ENCODE data around the gene PORCN.

PORCN gene

DNA sequence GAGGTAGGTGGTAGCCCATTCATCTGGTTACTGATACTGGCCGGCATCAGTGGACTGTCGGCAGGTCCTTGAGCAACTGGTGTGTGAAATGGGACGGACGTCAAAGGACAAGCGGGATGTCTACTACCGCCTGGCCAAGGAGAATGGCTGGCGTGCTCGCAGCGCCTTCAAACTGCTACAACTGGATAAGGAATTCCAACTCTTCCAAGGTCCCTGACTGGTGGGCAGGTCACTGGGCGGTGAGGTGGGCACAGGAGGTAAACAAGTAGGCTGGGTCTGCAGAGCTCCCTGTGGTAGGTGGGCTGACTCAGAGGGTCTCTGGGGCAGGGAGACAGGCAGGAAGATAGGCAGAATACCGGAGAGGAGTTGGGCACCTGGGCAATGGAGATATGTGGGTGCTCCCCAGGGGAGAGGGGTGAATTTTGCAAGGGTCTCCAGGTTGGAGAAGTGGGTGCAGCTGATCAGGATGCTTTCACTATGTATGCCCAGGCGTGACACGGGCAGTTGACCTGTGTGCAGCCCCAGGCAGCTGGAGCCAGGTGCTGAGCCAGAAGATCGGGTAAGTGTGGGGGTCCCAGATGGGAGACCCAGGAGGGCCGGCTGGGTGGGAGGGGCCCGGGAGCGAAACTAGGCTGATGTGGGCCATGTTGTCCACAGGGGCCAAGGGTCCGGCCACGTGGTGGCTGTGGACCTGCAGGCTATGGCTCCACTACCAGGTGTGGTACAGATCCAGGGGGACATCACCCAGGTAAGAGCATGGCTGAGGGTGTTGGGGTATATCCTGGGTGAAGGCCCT, 30.6 kb upstream of the PORCN start:
- DNase-seq: no peak

DNA sequence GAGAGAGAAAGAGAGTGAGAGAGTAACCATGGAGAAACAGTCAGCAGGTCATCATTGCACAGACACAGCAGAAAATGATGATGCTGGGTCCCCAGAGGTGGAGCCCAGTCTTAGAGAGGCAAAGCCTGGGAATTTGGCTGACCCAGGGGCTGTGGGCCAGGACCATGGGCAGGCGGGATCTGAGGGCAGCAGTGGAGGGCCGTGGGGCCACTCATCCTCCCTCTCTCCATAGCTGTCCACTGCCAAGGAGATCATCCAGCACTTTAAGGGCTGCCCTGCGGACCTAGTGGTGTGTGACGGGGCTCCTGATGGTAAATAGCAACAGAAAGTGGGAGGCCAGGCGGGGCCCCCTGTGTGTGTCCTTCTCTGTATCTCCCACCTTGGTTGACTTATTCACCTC, 30.0 kb upstream of the PORCN start:
- DNase-seq: no peak

DNA sequence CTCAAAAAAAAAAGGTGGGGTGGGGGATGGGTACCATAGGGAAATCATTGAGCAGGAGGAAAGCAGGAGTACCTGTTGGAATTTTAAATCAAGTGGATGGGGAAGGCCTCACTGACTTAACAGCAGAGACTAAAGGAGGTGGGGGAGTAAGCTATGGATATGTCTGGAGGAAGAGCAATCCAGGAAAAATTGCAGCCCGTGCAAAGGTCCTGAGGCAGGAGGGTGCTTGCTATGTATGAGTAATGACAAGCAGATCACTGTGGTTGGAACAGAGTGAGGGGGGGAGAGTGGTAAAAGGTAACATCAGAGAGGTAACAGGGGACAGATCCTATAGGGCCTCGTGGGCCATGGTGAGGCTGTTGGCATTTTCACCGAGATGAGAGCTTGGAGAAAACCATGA, 28.6 kb upstream of the PORCN start:
- DNase-seq: no peak

DNA sequence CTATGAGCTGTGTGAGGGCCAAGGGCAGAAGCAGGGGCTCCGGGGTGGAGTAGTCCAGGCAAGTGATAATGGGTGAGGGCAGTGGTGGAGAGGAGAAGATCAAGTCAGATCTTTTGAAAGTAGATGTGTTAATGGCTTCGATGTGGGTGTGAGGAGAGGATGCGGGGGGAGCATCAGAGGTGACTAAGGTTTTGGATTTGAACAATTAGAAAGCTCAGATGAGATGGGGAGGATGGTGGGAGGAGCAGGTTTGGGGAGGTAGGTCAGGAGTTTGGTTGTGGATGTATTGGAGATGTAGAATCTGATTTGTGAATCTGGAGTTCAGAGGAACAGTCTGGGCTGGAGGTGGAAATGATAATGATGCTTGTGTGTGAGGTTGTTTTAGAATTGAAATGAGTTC, 28.2 kb upstream of the PORCN start:
- no peak for DNase-seq

DNA sequence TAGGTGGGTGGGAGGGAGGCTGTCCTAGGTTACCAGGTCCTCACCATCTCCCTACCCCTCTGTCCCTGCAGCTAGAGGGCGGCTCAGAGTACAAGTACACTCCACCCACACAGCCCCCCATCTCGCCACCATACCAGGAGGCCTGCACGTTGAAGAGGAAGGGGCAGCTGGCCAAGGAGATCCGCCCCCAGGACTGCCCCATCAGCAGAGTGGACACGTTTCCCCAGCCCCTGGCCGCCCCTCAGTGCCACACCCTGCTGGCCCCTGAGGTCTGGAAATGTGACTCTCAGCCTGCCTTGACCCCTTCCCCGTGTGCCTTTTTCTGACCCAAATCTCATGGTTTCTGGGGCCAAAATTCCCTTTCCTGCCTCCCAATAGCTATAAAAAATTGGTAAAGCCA, 26.3 kb upstream of the PORCN start:
- no peak for DNase-seq

DNA sequence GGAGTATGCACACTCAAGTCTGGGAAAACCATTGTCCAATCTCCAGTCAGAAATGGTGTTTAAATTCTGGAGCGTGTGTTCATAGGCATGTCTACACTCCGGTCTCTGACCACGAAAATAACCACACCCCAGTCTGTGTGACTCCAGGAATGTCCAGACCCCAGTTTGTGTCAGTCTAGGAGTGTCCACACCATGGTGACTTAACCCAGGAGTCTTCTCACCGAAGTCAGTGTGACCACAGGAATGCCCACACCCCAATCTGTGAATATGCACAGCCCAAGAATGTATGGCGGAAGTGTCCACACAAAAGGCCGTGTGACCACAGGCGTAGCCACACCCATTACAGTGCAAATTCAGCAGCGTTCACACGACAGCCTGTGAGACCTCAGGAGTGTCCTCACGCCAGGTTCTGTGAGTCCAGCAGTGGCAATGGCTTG, 21.4 kb upstream of the PORCN start:
- no peak for DNase-seq

DNA sequence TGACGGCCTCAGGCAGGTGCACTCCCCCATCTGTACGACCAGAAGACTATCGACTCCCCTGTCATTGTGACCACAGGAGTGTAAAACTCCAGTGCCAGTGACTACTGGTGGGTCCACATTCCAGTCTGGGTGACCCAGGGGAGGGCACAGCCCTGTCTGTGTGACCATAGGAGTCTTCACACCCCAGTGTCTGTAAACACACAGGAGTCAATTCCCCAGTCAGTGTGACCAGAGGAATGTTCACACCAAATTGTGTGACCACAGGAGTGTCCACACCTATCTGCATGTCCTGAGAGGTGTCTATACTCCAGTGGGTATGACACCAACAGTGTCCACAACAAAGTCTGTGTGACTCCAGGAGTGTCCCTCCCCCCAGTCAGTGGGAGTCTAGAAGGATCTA, 20.8 kb upstream of the PORCN start:
- DNase-seq: no peak

DNA sequence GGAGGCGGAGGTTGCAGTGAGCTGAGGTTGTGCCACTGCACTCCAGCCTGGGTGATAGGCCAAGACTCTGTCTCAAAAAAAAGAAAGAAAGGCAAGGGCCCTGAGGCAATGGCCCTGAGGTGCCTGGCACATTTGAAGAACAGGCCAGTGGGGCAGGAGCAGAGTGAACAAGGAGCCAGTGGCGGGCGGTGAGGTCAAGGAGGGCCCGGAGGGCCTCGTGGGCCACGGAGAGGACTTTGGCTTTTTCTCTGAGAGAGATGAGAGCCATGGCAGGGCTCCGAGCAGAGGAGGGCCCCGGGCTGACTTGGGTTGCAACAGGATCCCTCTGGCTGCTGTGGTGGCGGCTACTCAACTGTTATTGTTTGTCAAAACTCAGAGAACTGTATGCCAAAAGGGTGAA, 19.5 kb upstream of the PORCN start:
- DNase-seq: no peak

DNA sequence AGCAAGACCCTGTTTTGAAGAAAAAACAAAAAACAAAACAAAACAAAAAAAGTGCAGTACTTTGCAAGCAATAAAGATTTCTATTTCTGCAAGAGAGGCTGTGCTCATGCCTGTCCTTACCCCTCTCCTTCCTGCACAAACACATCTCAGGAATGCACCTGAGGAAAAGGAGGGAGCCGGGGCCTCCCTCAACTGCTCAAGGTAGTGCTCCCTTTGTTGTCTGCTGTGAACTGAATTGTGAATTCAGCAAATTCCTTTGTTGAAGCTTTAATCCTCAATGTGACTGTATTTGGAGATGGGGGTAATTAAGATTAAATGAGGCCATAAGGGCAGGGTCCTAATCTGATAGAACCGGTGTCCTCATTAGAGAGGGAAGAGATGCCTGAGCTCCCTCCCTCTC, 18.9 kb upstream of the PORCN start:
- no peak for DNase-seq

DNA sequence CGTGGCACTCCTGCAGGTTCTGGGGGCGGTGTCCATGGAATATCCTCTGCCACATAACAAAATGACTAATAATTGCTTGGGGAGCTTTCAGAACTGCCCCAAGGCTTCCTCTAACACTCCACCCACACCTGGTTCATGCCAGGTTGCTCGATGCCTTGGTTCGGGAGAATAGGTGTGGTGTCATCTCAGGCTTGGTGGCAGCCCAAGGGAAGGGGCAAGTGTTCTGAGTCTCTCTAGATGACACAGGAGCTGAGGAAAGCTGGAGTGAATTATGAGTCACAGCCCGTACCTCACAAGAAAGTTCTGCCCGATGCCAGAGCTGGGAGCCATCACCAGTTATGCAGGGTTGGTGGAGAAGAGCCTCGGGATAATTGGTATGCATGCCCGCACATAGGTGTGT, 18.1 kb upstream of the PORCN start:
- no peak for DNase-seq

DNA sequence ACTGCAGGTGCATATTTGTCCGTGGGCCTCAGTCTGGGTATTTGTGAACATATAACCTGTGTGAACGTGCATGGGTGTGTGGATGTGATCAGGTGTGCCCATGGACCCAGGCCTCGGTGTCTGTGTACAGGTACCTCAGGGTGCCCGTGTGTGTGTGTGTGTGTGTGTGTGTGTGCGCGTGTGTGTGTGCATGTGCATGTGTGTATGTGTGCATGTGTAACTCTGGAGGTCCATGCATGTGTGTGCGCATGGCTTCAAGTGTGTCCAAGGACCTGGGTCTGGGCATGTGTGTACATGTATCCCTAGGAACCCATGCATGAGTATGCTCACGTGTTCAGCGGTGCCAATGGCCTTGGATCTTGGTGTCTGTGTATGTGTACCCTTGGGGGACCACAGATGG, 17.0 kb upstream of the PORCN start:
- no peak for DNase-seq

DNA sequence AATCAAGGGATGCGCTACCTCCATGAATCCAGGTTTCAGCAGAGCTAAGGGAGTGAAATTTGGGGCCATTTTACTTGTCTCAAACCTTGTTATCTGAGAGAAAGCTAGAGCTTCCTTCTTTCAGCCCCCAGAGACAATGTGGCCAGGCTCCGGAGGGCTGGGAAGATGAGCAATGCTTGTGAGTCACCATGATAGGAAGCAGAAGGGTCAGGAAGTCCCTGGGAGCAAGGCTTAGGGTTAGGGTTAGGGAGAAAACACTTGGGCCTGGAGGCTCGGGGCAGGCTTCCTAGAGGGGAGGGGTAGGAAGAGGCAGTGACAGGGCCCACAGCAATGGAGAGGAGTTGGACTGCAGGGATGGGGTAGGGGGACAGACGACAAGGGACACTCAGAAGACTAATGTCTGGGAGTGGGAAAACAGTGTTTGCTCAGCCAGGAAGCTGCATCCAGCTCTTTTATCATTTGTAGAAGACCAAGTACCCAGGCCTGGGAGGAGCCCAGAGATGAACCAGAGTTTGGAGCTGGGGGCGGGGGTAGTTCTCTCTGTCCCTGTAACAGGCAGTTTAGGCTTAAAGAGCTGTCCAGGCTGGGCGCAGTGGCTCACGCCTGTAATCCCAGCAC, 16.4 kb upstream of the PORCN start:
- DNase-seq: no peak

DNA sequence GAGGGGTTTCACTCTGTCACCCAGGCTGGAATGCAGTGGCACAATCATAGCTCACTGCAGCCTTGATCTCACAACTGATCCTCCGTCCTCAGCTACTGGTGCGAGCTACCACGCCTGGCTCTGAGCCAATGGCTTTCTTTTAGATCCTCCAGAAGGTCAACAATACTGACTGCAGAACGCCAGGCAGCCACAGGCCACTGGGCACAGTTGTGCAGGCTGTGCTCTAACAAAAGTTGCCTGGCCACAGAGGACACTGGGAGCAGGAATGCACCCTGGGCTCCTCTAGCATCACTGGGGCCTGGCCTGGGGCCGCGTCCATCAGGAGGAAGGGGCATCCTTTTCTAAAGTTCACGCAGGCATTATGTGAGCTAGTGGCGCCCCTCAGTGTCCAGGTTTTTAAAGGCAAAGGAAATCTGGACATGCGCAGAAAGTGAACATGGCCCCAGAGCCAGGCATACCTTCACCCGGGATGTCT, 14.9 kb upstream of the PORCN start:
- peak; percentile 7 for DNase-seq

DNA sequence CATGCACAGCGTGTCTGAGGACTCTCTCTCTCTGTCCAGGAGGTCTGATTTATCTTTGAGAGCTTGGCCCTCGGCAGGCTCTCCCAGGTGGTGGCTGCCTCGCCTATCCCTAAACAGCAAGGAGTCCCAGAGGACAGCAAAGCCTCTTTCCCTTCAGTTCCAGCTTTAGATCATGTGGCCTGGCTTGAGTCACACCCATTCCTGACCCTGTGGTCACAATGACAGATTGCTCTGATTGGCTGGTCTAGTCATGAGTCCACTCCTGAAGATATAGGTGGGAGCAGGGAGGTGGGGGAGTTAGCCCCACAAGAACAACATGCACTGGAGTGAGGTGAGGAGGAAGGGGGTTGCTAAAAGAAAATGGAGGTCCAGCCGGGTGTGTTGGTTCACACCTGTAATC, 12.1 kb upstream of the PORCN start:
- no peak for DNase-seq

DNA sequence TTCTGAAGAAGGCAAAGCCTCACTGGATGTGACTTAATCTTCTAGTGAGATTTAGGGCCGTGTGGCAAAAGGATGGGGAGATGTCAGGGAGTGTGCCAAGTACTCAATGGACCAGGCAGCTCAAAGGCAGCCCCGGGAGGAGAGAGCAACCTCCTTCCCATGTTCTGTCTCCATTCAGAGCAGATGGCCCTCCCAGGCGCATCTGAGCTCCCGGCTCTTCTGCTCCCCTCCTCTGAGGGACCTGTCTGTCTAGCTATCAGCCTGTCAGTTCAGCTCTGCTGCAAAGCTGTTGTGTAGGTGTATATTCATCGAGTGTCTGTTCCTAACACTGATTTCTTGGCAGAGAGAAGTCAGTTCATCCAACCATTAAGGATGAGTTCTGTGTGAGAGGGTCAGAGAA, 10.9 kb upstream of the PORCN start:
- no peak for DNase-seq

DNA sequence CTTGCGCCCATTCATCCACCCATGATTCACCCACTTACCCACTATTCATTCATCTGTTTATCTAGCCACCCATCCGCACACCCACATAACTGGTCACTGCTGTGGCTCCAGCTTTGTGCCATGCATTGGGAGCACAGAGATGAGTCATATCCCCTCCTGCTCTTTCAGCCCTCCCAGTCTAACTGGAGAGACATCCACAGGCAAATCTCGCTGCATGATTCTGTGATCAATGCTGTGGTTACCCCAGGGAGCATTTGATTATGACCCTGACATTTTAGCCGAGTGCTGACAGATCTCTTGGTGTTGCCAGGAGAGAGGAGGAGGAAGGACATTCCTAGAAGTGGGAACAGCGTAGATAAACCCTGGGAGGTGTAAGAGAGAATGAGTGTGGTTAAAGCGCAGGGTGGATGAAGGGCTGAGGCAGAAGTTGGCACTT, 10.4 kb upstream of the PORCN start:
- DNase-seq: no peak

DNA sequence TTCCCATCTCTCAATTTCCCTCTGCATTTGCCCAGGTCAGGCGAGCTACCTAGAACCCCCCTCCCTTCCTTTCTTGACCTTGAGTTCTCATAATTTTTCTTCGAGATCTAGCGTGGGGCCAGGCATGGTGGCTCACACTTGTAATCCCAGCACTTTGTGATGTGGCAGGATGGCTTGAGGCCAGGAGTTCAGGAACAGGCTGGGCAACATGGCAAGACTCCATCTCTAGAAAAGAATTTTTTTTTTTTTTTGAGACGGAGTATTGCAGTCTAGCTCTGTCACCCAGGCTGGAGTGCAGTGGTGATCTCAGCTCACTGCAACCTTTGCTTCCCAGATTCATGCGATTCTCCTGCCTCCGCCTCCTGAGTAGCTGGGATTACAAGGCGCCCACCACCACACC, 4.5 kb upstream of the PORCN start:
- DNase-seq: no peak

DNA sequence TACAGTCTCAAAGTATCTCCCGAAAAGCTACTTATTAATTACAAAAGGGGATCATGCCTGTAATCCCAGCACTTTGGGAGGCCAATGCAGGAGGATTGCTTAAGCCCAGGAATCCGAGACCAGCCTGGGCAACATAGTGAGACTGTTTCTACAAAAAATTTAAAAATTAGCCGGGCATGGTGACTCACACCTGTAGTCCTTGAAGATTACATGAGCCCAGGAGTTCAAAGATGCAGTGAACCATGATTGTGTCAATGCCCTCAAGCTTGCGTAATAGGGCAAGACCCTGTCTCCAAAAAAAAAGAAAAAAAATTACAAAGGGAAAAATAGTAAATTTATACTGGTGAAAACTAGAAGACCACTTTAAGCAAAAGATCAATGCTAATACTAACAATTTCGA, 3.3 kb upstream of the PORCN start:
- no peak for DNase-seq

DNA sequence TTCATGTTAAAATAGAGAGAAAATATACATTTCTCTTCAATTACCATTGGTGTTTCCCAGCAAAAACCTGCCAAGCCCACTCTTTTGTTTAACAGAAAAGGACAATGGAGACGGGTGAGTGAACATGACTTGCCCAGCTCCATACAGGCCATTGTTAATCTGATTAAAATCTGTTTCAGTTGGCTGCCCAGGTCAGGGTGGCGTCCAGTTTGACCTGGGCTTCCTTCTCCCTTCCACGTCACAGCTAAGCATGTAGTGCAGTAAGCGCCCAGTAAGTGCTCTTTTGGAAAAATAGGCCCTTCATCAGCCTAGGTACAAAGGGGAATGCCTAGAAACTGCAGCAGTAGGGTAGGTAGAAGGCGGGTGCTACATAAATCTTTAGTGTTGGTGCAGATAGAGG, 1.5 kb upstream of the PORCN start:
- DNase-seq: no peak

DNA sequence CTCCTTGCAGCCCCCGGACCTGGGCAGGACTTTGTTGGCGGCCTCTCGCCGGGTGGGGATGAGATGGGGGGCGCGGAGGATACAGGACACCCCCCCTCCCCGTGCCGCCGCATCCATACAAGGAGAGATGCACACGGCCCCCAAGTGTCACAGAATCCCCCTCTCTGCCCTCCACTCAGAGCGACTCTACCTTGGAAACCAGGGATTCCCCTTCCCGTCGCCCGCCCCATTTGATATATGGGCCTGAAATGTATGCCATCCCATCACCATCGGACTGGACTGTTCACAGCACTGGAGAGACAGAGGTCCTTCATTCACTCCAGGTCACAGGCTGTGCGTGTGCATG, 426 bp downstream of the PORCN start:
- no peak for DNase-seq

DNA sequence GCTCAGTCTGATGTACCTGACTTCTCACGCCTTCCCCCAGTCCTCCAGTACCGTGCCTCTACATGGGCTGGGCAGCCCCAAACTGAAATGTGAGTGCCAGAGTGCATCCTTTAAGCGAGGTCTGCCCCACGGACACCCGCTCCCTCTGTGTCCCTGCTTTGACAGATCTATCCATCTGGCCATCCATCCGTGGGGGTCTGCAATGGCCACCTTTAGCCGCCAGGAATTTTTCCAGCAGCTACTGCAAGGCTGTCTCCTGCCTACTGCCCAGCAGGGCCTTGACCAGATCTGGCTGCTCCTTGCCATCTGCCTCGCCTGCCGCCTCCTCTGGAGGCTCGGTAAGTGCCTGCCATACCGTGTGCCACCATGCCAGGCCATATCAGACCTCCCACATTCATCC, 827 bp downstream of the PORCN start:
- no peak for DNase-seq

DNA sequence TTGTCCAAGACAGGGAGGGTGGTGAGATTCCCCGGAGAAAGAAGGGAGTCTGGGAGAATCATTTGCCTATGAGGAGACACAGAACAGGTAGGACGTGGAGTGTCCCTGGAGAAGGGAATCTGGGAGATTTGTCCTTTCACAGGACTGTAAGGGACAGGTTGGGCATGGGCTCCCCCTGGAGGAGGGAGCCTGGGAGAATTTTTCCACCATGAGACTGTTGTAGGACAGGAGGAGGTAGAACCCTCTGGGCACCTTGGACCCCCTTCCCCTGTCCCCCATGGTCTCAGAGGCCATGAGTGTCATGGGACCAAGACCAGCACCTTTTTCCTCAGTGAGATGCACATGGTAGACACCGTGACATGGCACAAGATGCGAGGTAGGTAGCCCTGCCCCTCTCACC, 2.8 kb downstream of the PORCN start:
- no peak for DNase-seq

DNA sequence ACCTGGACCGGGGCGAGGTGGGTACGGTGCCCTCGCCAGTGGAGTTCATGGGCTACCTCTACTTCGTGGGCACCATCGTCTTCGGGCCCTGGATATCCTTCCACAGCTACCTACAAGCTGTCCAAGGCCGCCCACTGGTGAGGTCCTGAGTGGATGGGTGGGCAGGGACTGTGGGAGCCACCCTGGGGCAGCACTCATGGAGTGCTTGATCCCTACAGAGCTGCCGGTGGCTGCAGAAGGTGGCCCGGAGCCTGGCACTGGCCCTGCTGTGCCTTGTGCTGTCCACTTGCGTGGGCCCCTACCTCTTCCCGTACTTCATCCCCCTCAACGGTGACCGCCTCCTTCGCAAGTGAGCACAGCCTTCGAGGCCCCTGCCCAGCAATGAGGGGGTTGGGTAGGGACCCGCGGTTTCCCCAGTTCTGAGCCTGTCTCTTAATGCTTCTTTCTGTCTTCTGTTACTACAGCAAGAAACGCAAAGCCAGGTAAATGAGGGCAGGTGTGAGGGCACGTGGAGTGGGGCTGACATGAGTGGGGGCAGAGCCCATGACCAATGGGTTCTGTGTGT, 3.7 kb downstream of the PORCN start:
- DNase-seq: no peak

DNA sequence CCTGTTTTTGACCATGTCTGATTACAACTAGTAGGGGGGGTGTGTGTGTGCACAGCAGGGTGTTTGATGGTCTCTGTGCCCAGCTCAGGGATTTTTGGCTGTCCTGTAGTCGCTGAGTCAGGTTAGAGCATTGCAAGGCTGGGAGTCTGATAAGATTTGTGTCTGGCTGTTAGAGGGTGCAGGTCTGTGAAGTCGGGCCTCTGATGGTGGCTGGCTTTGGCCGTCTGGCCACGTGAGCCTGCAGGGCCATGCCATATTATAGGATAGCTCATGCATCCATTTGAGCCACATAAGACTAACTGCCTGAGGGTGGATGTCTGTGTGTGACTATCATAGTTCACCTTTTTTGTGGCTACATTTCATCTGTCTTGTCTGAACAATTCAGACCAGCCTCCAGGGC, 4.9 kb downstream of the PORCN start:
- DNase-seq: no peak

Data from NCI-H1105 treated with DMSO at 0.1 percent for 48 hours (cell line).